HFF-Myc (cell line): ENCODE data around the gene KAT14.
A peak's percentile ranks its signal among the peaks of the same experiment; 100 is the strongest.

Experiments
- DNase-seq: peaks from one replicate; pipeline ENCODE4 v3.0.0-alpha.2; 2011; ENCODE audit warnings: low read depth; ENCODE audit errors: extremely low read depth
- H3K4me3 ChIP-seq: replicated peaks from 2 replicates; pipeline ENCODE4 v1.5.1; 2011; ENCODE audit warnings: low read depth, mild to moderate bottlenecking, control low read depth, low read length
- TF ChIP-seq, protein P1 (sequence below): IDR thresholded peaks from 2 replicates; pipeline ENCODE4 v1.5.1; 2012; ENCODE audit warnings: mild to moderate bottlenecking, low read depth, low read length, control low read depth; ENCODE audit errors: missing control alignments

The KAT14 gene

DNA sequence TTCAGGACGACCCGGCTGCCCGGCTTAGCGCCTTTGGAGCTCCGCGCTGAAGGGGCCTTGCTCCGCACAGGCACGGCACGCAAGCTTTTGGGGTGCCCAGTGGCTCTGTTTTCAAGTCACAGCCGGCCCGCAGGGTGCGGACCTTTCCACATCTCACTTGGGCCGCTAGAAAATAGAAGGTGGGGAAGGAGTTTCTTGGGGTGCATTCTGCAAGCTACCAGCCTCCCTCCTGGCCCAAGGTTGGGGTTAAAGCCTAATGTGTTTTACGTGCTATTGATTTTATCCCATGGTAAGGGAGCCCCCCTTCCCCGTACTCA lies 561 bp downstream of the KAT14 start:
- peak overlapping the region; percentile 96 for H3K4me3 ChIP-seq

DNA sequence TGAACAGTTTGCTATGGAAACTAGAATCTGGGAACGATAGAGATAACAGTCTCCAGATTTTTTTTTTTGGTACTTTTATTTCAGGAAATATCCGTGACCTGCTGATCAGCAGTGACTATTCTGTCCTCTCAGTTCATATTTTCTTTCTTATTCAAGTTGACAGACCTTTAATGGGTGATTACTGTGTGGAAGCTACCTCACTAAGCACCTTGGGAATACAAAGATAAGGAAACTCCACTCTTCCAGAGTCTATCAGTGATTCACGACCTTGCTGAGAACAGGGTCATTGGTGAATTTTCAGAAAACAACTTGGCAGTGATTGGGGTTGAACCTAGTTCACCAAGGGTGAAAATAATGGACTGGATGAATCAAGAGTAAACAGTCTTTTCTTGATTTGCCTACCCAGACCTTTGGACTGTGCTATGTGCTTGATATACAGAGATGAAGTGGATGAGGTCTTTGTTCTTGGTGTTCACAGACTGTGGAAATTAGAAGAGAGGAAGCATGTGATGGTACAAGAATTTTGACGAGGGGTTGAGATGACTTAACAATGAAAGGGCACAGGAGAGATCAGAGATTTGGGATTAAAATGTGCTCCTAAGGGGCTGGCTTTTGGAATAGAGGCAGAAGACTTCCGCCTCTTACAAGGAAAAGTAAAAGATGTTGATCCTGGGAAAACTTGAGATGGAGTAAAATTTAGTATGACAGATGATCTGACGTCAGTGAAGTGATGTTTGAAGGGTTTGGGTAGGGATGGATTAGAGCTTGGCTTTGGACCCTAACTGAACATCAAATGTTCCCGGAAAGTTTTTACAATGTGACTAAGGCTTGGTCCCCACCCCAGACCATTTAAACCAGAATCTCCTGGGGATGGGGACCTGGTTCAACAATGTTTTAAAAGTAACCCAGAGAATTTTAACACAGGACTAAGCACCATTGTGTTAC lies 1.2 kb downstream of the KAT14 start:
- no peak for DNase-seq
- H3K4me3 ChIP-seq, result peak overlapping the region; percentile 96
- TF ChIP-seq, protein P1, sequence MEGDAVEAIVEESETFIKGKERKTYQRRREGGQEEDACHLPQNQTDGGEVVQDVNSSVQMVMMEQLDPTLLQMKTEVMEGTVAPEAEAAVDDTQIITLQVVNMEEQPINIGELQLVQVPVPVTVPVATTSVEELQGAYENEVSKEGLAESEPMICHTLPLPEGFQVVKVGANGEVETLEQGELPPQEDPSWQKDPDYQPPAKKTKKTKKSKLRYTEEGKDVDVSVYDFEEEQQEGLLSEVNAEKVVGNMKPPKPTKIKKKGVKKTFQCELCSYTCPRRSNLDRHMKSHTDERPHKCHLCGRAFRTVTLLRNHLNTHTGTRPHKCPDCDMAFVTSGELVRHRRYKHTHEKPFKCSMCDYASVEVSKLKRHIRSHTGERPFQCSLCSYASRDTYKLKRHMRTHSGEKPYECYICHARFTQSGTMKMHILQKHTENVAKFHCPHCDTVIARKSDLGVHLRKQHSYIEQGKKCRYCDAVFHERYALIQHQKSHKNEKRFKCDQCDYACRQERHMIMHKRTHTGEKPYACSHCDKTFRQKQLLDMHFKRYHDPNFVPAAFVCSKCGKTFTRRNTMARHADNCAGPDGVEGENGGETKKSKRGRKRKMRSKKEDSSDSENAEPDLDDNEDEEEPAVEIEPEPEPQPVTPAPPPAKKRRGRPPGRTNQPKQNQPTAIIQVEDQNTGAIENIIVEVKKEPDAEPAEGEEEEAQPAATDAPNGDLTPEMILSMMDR, result no peak

More for the DNA sequence above, 561 bp downstream of the KAT14 start:
- TF ChIP-seq, protein P1, result no peak
- no peak for DNase-seq

DNA sequence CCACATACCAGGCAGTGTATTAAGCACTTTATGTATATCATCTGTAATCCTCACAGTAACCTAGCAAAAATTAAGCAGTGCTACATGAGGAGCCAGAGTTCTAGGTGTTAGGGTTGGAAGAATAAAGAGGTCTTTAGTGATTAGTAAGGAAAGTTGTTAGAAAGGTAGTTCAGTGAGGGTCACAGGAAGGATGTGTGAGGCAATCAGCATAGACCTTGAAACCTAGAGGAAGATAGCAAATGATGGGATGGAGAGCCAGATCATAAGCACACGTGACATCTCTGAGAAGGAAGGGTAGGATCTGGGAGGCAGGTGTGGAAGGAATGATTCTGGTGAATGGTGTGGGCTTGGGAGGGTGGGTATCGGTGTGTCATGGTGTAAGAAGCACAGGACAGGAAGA lies 2.2 kb downstream of the KAT14 start:
- H3K4me3 ChIP-seq, result peak overlapping the region; percentile 96; the same call in 1 of the 2 replicates
- TF ChIP-seq, protein P1, result no peak
- no peak for DNase-seq

DNA sequence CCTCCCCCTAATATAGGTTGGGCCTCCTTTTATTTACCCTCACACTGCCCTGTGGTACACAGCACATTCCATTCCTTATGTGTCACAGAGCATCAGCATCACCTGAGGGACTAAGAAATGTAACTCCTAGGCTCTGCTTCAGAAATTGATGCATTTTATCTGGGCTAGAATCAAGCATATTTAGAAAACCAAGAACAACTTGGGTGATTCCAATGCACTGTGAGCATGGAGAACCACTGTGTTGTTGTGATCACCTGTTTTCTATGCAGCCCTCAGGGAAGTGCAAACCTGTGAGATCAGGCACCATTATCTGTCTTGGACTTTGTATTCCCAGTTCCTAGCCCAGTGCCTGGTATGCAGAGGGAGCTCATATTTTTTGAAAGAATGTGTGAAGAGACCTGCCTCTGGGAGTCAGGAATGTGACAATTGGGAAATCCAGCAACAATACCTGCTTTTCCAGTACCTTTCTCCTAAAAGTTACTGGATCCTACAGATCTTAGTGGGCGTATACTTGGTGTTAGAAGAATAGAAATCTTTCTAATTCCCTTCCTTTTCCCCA lies 7.0 kb downstream of the KAT14 start:
- H3K4me3 ChIP-seq, result no peak overlapping the region
- TF ChIP-seq, protein P1, result no peak
- no peak for DNase-seq

DNA sequence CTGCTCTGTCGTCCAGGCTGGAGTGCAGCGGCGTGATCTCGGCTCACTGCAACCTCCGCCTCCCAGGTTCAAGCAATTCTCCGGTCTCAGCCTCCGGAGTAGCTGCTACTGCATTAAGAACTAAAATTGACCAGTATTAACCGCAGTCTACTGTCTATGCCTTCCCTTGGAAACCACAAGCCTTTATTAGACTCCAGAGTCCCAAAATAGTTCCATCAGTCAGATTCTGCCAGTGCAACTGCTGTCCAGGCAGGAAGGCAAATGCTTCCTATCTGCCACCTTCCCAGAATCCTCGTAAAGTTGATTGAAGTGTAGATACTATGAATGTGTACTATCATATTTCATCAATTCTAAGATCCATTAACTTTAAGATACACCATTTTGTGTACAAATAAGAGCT lies 16.7 kb downstream of the KAT14 start:
- H3K4me3 ChIP-seq, result no peak overlapping the region
- no peak for DNase-seq
- TF ChIP-seq, protein P1, result no peak

DNA sequence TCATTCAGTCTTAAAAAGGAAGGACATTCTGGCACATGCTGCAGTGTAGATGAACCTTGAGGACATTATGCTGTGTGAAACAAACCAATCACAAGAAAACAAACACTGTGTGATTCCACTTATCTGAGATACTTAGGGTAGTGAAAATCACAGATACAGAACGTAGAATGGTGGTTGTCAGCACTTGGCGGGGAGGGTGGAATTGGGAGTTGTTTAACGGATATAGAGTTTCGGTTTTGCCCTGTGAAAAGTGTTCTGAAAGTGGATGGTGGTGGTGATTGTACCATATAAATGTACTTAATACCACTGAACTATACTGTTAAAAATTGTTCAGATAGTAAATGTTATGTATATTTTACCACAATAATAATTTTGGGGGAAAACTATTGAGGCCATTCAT lies 18.4 kb downstream of the KAT14 start:
- DNase-seq, result no peak
- H3K4me3 ChIP-seq, result no peak overlapping the region
- TF ChIP-seq, protein P1, result no peak
